SK-N-SH treated with all-trans-retinoic acid at 6 μM for 48 hours (cell line): ENCODE measurements around the gene TMEM31.

Experiments used
- ATAC-seq: fragments of 200-7000 bp; cut with Tn5 transposase; 3 replicates; pipeline ENCODE4 v1.9.1; 2020; ENCODE audit warnings: mild to moderate bottlenecking, moderate library complexity
- ARNTL ChIP-seq: fragments of 450-650 bp; formaldehyde crosslinking; IDR thresholded peaks from 2 replicates; pipeline ENCODE4 v1.5.0; 2020; ENCODE audit warnings: low read depth, mild to moderate bottlenecking, moderate library complexity, borderline replicate concordance
- BACH2 ChIP-seq: fragments of 250-450 bp; sonication (Bioruptor Pico); IDR thresholded peaks from 2 replicates; pipeline ENCODE4 v1.9.0; 2021; ENCODE audit warnings: mild to moderate bottlenecking, borderline replicate concordance
- CSDC2 ChIP-seq: fragments of 250-450 bp; sonication (Bioruptor Pico); IDR thresholded peaks from 2 replicates; pipeline ENCODE4 v1.5.0; 2020; ENCODE audit warnings: mild to moderate bottlenecking, moderate library complexity
- ESRRG ChIP-seq: fragments of 250-450 bp; sonication (Bioruptor Pico); IDR thresholded peaks from 2 replicates; pipeline ENCODE4 v1.6.1; 2021; ENCODE audit warnings: mild to moderate bottlenecking
- GLIS3 ChIP-seq: fragments of 250-450 bp; sonication (Bioruptor Pico); IDR thresholded peaks from 2 replicates; pipeline ENCODE4 v1.5.0; 2020; ENCODE audit warnings: mild to moderate bottlenecking, moderate library complexity
- ISL1 ChIP-seq: fragments of 250-450 bp; sonication (Bioruptor Pico); IDR thresholded peaks from 2 replicates; pipeline ENCODE4 v2.1.2; 2022; ENCODE audit warnings: mild to moderate bottlenecking, moderate library complexity
- OSR1 ChIP-seq: fragments of 250-450 bp; sonication (Bioruptor Pico); IDR thresholded peaks from 2 replicates; pipeline ENCODE4 v1.8.0; 2022; ENCODE audit warnings: moderate library complexity, mild to moderate bottlenecking, inconsistent platforms
- PPARA ChIP-seq: fragments of 250-450 bp; sonication (Bioruptor Pico); IDR thresholded peaks from 2 replicates; pipeline ENCODE4 v1.5.0; 2020; ENCODE audit warnings: mild to moderate bottlenecking, borderline replicate concordance
- RARB ChIP-seq: fragments of 250-450 bp; sonication (Bioruptor Pico); IDR thresholded peaks from 2 replicates; pipeline ENCODE4 v1.8.0; 2021; ENCODE audit warnings: mild to moderate bottlenecking, moderate library complexity
- SNAI2 ChIP-seq: fragments of 250-450 bp; sonication (Bioruptor Pico); IDR thresholded peaks from 2 replicates; pipeline ENCODE4 v1.5.0; 2020; ENCODE audit warnings: mild to moderate bottlenecking, moderate library complexity
- TCF4 ChIP-seq: fragments of 250-450 bp; sonication (Bioruptor Pico); IDR thresholded peaks from 2 replicates; pipeline ENCODE4 v1.8.0; 2021; ENCODE audit warnings: mild to moderate bottlenecking, moderate library complexity, borderline replicate concordance
- TOX ChIP-seq: fragments of 250-450 bp; sonication (Bioruptor Pico); IDR thresholded peaks from 2 replicates; pipeline ENCODE4 v1.8.0; 2021; ENCODE audit warnings: mild to moderate bottlenecking, moderate library complexity, borderline replicate concordance
- ZNF8 ChIP-seq: fragments of 450-650 bp; formaldehyde crosslinking; IDR thresholded peaks from 2 replicates; pipeline ENCODE4 v1.5.0; 2020; ENCODE audit warnings: mild to moderate bottlenecking, moderate library complexity
- TF ChIP-seq, protein P1 (sequence below): fragments of 250-450 bp; sonication (Bioruptor Pico); IDR thresholded peaks from 2 replicates; pipeline ENCODE4 v1.8.0; 2021; ENCODE audit warnings: low read depth, mild to moderate bottlenecking, moderate library complexity, borderline replicate concordance
- TF ChIP-seq, protein P2 (sequence below): fragments of 250-450 bp; sonication (Bioruptor Pico); IDR thresholded peaks from 2 replicates; pipeline ENCODE4 v1.8.0; 2020; ENCODE audit warnings: mild to moderate bottlenecking, moderate library complexity, borderline replicate concordance
- TF ChIP-seq, protein P3 (sequence below): fragments of 250-450 bp; sonication (Bioruptor Pico); IDR thresholded peaks from 2 replicates; pipeline ENCODE4 v1.5.1; 2021; ENCODE audit warnings: mild to moderate bottlenecking, moderate library complexity
- TF ChIP-seq, protein P4 (sequence below): fragments of 250-450 bp; sonication (Bioruptor Pico); IDR thresholded peaks from 2 replicates; pipeline ENCODE4 v1.5.1; 2020; ENCODE audit warnings: low read depth, mild to moderate bottlenecking, moderate library complexity
- TF ChIP-seq, protein P5 (sequence below): fragments of 250-450 bp; sonication (Bioruptor Pico); IDR thresholded peaks from 2 replicates; pipeline ENCODE4 v1.5.0; 2020; ENCODE audit warnings: mild to moderate bottlenecking, moderate library complexity

Gene TMEM31

DNA sequence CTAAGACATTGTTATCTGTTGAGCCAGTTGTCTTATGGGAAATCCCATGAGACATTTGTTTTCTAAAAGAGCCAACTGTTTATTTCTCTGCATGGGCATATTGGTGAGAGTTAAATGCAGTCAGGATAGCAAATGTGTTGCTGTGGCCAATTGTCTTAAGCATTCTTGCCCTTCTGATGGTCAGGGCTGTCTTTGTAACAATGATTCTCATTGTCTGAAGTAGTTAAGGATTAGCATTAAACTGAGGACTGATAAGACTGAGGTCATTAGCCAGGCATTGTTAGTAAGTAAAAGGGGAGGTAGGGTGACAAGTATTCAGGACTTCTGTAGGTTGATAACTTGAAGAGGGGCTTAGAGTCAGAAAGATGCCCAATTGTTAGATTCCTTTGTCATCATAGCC, 13.0 kb upstream of the TMEM31 start (continued):
- TF ChIP-seq, protein P1, sequence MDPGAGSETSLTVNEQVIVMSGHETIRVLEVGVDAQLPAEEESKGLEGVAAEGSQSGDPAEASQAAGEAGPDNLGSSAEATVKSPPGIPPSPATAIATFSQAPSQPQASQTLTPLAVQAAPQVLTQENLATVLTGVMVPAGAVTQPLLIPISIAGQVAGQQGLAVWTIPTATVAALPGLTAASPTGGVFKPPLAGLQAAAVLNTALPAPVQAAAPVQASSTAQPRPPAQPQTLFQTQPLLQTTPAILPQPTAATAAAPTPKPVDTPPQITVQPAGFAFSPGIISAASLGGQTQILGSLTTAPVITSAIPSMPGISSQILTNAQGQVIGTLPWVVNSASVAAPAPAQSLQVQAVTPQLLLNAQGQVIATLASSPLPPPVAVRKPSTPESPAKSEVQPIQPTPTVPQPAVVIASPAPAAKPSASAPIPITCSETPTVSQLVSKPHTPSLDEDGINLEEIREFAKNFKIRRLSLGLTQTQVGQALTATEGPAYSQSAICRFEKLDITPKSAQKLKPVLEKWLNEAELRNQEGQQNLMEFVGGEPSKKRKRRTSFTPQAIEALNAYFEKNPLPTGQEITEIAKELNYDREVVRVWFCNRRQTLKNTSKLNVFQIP (CRISPR knock-in tag), result no peak
- TF ChIP-seq, protein P2, sequence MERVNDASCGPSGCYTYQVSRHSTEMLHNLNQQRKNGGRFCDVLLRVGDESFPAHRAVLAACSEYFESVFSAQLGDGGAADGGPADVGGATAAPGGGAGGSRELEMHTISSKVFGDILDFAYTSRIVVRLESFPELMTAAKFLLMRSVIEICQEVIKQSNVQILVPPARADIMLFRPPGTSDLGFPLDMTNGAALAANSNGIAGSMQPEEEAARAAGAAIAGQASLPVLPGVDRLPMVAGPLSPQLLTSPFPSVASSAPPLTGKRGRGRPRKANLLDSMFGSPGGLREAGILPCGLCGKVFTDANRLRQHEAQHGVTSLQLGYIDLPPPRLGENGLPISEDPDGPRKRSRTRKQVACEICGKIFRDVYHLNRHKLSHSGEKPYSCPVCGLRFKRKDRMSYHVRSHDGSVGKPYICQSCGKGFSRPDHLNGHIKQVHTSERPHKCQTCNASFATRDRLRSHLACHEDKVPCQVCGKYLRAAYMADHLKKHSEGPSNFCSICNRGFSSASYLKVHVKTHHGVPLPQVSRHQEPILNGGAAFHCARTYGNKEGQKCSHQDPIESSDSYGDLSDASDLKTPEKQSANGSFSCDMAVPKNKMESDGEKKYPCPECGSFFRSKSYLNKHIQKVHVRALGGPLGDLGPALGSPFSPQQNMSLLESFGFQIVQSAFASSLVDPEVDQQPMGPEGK, result no peak

DNA sequence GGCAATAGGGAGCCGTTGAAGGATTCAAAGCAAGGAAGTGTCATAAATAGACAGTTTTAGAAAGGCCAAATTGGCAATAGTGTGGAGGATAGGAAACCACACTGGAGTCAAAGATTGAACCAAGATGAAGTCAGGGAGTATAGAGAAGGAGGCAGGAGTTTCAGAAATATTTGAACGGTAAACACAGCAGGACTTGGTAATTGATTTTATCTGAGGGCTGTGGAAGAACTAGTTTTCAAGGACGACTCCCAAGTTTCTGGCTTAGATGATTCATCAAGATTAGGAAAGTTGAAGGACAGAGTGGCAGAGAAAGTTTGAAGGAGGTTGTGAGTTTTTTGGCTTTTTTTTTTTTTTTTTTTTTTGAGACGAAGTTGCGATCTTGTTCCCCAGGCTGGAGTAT, 11.5 kb upstream of the TMEM31 start:
- ATAC-seq, result no peak

DNA sequence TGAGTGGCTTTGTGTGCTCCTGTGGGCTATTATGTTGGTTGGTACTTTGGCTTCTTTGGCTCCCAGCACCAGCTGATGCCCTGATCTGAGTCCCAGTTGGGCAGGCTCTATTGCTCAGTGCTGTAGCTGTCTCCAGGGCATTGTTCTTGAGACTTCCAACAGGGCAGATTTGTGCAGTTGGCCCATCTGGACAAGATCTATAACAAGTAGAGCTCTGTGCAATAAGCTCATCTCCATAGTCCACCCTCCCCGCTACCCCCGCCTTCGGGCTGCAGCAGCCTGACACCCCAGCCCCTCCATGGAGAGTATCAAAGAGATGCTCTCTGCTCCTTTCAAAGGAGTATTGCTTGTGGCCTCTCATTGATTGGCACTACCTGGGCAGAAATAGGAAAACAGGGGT, 5.8 kb upstream of the TMEM31 start:
- ATAC-seq, result no peak
- TF ChIP-seq ARNTL (CRISPR knock-in tag) (no peak), OSR1 (CRISPR knock-in tag) (no peak), SNAI2 (CRISPR knock-in tag) (no peak), PPARA (CRISPR knock-in tag) (no peak)
- TF ChIP-seq, protein P1 (CRISPR knock-in tag), result no peak
- TF ChIP-seq, protein P3, sequence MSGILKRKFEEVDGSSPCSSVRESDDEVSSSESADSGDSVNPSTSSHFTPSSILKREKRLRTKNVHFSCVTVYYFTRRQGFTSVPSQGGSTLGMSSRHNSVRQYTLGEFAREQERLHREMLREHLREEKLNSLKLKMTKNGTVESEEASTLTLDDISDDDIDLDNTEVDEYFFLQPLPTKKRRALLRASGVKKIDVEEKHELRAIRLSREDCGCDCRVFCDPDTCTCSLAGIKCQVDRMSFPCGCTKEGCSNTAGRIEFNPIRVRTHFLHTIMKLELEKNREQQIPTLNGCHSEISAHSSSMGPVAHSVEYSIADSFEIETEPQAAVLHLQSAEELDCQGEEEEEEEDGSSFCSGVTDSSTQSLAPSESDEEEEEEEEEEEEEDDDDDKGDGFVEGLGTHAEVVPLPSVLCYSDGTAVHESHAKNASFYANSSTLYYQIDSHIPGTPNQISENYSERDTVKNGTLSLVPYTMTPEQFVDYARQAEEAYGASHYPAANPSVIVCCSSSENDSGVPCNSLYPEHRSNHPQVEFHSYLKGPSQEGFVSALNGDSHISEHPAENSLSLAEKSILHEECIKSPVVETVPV (CRISPR knock-in tag), result no peak

More for the DNA sequence above, 11.5 kb upstream of the TMEM31 start:
- TF ChIP-seq, protein P2, result no peak
- TF ChIP-seq, protein P3 (CRISPR knock-in tag), result no peak
- TF ChIP-seq, protein P4, sequence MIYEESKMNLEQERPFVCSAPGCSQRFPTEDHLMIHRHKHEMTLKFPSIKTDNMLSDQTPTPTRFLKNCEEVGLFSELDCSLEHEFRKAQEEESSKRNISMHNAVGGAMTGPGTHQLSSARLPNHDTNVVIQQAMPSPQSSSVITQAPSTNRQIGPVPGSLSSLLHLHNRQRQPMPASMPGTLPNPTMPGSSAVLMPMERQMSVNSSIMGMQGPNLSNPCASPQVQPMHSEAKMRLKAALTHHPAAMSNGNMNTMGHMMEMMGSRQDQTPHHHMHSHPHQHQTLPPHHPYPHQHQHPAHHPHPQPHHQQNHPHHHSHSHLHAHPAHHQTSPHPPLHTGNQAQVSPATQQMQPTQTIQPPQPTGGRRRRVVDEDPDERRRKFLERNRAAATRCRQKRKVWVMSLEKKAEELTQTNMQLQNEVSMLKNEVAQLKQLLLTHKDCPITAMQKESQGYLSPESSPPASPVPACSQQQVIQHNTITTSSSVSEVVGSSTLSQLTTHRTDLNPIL, result no peak
- TF ChIP-seq ARNTL (CRISPR knock-in tag) (no peak), OSR1 (CRISPR knock-in tag) (no peak), TOX (CRISPR knock-in tag) (no peak), ISL1 (CRISPR knock-in tag) (no peak), GLIS3 (CRISPR knock-in tag) (no peak), CSDC2 (no peak), RARB (CRISPR knock-in tag) (no peak)

DNA sequence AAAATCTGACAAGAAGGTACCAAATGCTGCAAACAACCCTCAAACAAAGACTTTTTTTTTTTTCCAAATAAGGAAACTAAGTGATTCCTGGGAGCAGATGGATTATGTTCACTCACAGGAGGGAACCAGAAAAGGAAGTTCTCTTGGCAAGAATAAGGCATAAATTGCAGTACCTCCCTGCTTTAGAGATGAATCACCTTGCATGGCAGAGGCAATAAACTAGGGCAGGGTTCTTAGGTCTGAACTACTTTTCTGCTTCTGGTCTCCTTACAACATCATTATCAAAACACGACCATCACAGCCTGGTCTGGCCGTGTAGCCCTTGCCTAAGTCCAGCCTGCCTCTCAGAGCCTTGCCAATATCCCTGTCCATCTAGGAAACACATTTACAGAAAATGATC, 6.3 kb downstream of the TMEM31 start:
- ATAC-seq, result peak; percentile 91
- TF ChIP-seq, protein P2, result no peak
- no peak for TF ChIP-seq TCF4 (CRISPR knock-in tag)
- TF ChIP-seq ZNF8, result no peak
- TF ChIP-seq, protein P5, sequence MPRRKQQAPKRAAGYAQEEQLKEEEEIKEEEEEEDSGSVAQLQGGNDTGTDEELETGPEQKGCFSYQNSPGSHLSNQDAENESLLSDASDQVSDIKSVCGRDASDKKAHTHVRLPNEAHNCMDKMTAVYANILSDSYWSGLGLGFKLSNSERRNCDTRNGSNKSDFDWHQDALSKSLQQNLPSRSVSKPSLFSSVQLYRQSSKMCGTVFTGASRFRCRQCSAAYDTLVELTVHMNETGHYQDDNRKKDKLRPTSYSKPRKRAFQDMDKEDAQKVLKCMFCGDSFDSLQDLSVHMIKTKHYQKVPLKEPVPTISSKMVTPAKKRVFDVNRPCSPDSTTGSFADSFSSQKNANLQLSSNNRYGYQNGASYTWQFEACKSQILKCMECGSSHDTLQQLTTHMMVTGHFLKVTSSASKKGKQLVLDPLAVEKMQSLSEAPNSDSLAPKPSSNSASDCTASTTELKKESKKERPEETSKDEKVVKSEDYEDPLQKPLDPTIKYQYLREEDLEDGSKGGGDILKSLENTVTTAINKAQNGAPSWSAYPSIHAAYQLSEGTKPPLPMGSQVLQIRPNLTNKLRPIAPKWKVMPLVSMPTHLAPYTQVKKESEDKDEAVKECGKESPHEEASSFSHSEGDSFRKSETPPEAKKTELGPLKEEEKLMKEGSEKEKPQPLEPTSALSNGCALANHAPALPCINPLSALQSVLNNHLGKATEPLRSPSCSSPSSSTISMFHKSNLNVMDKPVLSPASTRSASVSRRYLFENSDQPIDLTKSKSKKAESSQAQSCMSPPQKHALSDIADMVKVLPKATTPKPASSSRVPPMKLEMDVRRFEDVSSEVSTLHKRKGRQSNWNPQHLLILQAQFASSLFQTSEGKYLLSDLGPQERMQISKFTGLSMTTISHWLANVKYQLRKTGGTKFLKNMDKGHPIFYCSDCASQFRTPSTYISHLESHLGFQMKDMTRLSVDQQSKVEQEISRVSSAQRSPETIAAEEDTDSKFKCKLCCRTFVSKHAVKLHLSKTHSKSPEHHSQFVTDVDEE (CRISPR knock-in tag), result no peak
- no peak for TF ChIP-seq GLIS3 (CRISPR knock-in tag)
- TF ChIP-seq ISL1 (CRISPR knock-in tag), result no peak
- TF ChIP-seq ARNTL (CRISPR knock-in tag), result no peak
- TF ChIP-seq ESRRG (CRISPR knock-in tag), result no peak
- TF ChIP-seq BACH2 (CRISPR knock-in tag), result no peak
